Sigmoid colon (tissue), 7 donors: ENCODE results near the gene MYO7B. TPM values are rescaled to one million over a fixed set of nuclear protein-coding genes. Genes with fewer than 3 reads are reported as not detected.

Experiments
- DNase-seq: peaks from one replicate; pipeline ENCODE4 v3.0.0-alpha.2; 2019
- H3K27ac ChIP-seq, 4 donors: fragments of 200-600 bp; sonication (generic); one replicate each; pipeline ENCODE4 v1.5.1; 2016 to 2019; ENCODE audit warnings: mild to moderate bottlenecking in 1 of 4
- H3K27me3 ChIP-seq, 3 donors: fragments of 200-600 bp; sonication (generic); one replicate each; pipeline ENCODE4 v1.5.1; 2019; ENCODE audit warnings: mild to moderate bottlenecking in 1 of 3
- H3K36me3 ChIP-seq, 4 donors: fragments of 200-600 bp; sonication (generic); one replicate each; pipeline ENCODE4 v1.5.1; 2016 to 2019
- H3K4me1 ChIP-seq, 4 donors: fragments of 200-600 bp; sonication (generic); one replicate each; pipeline ENCODE4 v1.5.1; 2017 to 2019
- H3K4me3 ChIP-seq, 4 donors: fragments of 200-600 bp; sonication (generic); one replicate each; pipeline ENCODE4 v1.5.1; 2017 to 2019; ENCODE audit warnings: mild to moderate bottlenecking in 2 of 4, moderate library complexity in 1 of 4
- H3K9me3 ChIP-seq, 4 donors: fragments of 200-600 bp in 3 of 4; sonication (generic) in 3 of 4; one replicate each; pipeline versions ENCODE4 v1.5.1 to v1.6.1; 2013 to 2019
- CTCF ChIP-seq, 4 experiments: fragments of 450-650 bp in 3 of 4; fragments of 200-600 bp in 1 of 4; IDR thresholded peaks; one replicate each; pipeline ENCODE4 v1.5.1; 2016 to 2019; ENCODE audit warnings: antibody characterized with exemption in 4 of 4, mild to moderate bottlenecking in 3 of 4, moderate library complexity in 2 of 4
- EP300 ChIP-seq, 4 donors: sonication (generic); formaldehyde crosslinking; IDR thresholded peaks; one replicate each; pipeline ENCODE4 v1.6.1; 2017; ENCODE audit warnings: antibody characterized with exemption in 4 of 4
- POLR2A ChIP-seq, 2 donors: fragments of 450-650 bp; IDR thresholded peaks; one replicate each; pipeline ENCODE4 v1.6.1; 2016; ENCODE audit warnings: antibody characterized with exemption in 2 of 2, mild to moderate bottlenecking in 2 of 2, moderate library complexity in 2 of 2
- POLR2AphosphoS5 ChIP-seq, 4 donors: sonication (generic); formaldehyde crosslinking; IDR thresholded peaks; one replicate each; pipeline ENCODE4 v1.6.1; 2017; ENCODE audit warnings: antibody characterized with exemption in 4 of 4
- WGBS, 2 donors: extraction: QIAGEN DNeasy Blood & Tissue Kit; methylation state at CpG; one replicate each; pipeline ENCODE4 v1.1.7; 2013; 5-methylcytosine and 5-hydroxymethylcytosine counted together
- intact Hi-C: fragments of 100-400 bp; cut with DNase I; formaldehyde crosslinking; loops from one replicate; pipeline ENCODE4 v1.15.1; 2023
- polyA plus RNA-seq, 3 donors: library from polyadenylated mRNA; stranded (reverse); fragments of 200-250 nt; gene quantifications; one replicate each; pipeline ENCODE4 v1.2.3, GENCODE V29; 2013
- total RNA-seq, 4 donors: library from RNA; depleted of rRNA; stranded (reverse); fragments of >200 nt; gene quantifications; one replicate each; pipeline ENCODE4 v1.1.0, GENCODE V29; 2016
- donor health status: healthy with polysubstance abuse.
- donor health status: Bipolar disorder and iron deficiency.
- donor health status: healthy.

The MYO7B gene
- total and polyA plus RNA-seq, 7 donors, result 0.54 to 128 (median 30.3) TPM; not detected in 1

- TF ChIP-seq POLR2A (IDR thresholded peaks at IDR 0.05), result no peak
- no peak for TF ChIP-seq POLR2AphosphoS5 (IDR thresholded peaks at IDR 0.05)
- no peak for TF ChIP-seq CTCF (IDR thresholded peaks at IDR 0.05)
- no peak for TF ChIP-seq EP300 (IDR thresholded peaks at IDR 0.05)
Observed at GRCh38 chr2:127552846-127553245, 17.4 kb downstream of the MYO7B start.

GRCh38 chr2:127558911-127559310, 23.4 kb downstream of the MYO7B start:
- Histone ChIP-seq H3K4me1 (no peaks in the 10 kb centered on the region), H3K9me3 (peaks cover 0 to 4% (median 0%) of the 10 kb centered on the region in 4 donors), H3K27me3 (no peaks in the 10 kb centered on the region), H3K27ac (no peak overlapping the region), H3K36me3 (no peaks in the 10 kb centered on the region), H3K4me3 (no peak overlapping the region)
- DNase-seq, result no peak
- TF ChIP-seq EP300 (IDR thresholded peaks at IDR 0.05) (no peak), CTCF (IDR thresholded peaks at IDR 0.05) (no peak), POLR2AphosphoS5 (IDR thresholded peaks at IDR 0.05) (no peak)
- intact Hi-C loops, result no loop called here
- 88% methylated on average over 8 of the region's 8 CpGs for WGBS, 2 donors

More at GRCh38 chr2:127552846-127553245, 17.4 kb downstream of the MYO7B start:
- H3K4me3 ChIP-seq, result no peak overlapping the region
- 85 to 91% methylated on average over 2 of the region's 2 CpGs for whole genome bisulfite sequencing, 2 donors
- H3K36me3 ChIP-seq, result no peaks in the 10 kb centered on the region
- DNase-seq, result no peak
- H3K9me3 ChIP-seq, result peaks cover 0 to 4% (median 0%) of the 10 kb centered on the region in 4 donors
- H3K27ac ChIP-seq, result no peak overlapping the region
- H3K4me1 ChIP-seq, result no peaks in the 10 kb centered on the region
- H3K27me3 ChIP-seq, result no peaks in the 10 kb centered on the region
- intact Hi-C loops, result no loop called here

- no peak overlapping the region for H3K27ac ChIP-seq
- intact Hi-C loops, result no loop called here
- H3K4me1 ChIP-seq, result no peaks in the 10 kb centered on the region
- TF ChIP-seq CTCF (IDR thresholded peaks at IDR 0.05) (no peak), POLR2AphosphoS5 (IDR thresholded peaks at IDR 0.05) (no peak), POLR2A (IDR thresholded peaks at IDR 0.05) (no peak), EP300 (IDR thresholded peaks at IDR 0.05) (no peak)
- H3K36me3 ChIP-seq, result no peaks in the 10 kb centered on the region
- no peak overlapping the region for H3K4me3 ChIP-seq
- H3K27me3 ChIP-seq, result no peaks in the 10 kb centered on the region
- WGBS, 2 donors, result 91 to 95% methylated on average over 5 of the region's 5 CpGs
- peaks cover 0 to 4% (median 0%) of the 10 kb centered on the region in 4 donors for H3K9me3 ChIP-seq
- no peak for DNase-seq
Observed at GRCh38 chr2:127559454-127559853, 24.0 kb downstream of the MYO7B start.

GRCh38 chr2:127560201-127560930, 24.9 kb downstream of the MYO7B start:
- Histone ChIP-seq H3K4me1 (no peaks in the 10 kb centered on the region), H3K4me3 (no peak overlapping the region), H3K9me3 (peaks cover 0 to 4% (median 0%) of the 10 kb centered on the region in 4 donors), H3K36me3 (no peaks in the 10 kb centered on the region), H3K27me3 (no peaks in the 10 kb centered on the region), H3K27ac (no peak overlapping the region)
- 88 to 90% methylated on average over 13 of the region's 13 CpGs for WGBS, 2 donors
- TF ChIP-seq POLR2A (IDR thresholded peaks at IDR 0.05) (no peak), POLR2AphosphoS5 (IDR thresholded peaks at IDR 0.05) (no peak), CTCF (IDR thresholded peaks at IDR 0.05) (no peak), EP300 (IDR thresholded peaks at IDR 0.05) (no peak)
- intact Hi-C loops, result no loop called here
- no peak for DNase-seq

- H3K4me1 ChIP-seq, result no peaks in the 10 kb centered on the region
- intact Hi-C loops, result no loop called here
- no peak overlapping the region for H3K27ac ChIP-seq
- no peaks in the 10 kb centered on the region for H3K27me3 ChIP-seq
- no peak for TF ChIP-seq EP300 (IDR thresholded peaks at IDR 0.05)
- TF ChIP-seq POLR2AphosphoS5 (IDR thresholded peaks at IDR 0.05), result no peak
- TF ChIP-seq POLR2A (IDR thresholded peaks at IDR 0.05), result no peak
- TF ChIP-seq CTCF (IDR thresholded peaks at IDR 0.05), result no peak
- H3K36me3 ChIP-seq, result no peaks in the 10 kb centered on the region
- DNase-seq, result no peak
- WGBS, 2 donors, result 90 to 95% methylated on average over 5 of the region's 5 CpGs
- no peak overlapping the region for H3K4me3 ChIP-seq
- H3K9me3 ChIP-seq, result peaks cover 0 to 4% (median 0%) of the 10 kb centered on the region in 4 donors
Observed at GRCh38 chr2:127560931-127561280, 25.4 kb downstream of the MYO7B start.
